Endothelial cell of umbilical vein (primary cell): ENCODE results near the gene ABHD18. TPM values are rescaled to one million over a fixed set of nuclear protein-coding genes. Genes with fewer than 3 reads are reported as not detected.
"Not testable (repeated sequence)": the region's sequence is repeated elsewhere in the genome, so short reads cannot be mapped to it uniquely, and the experiment has no call there.

Experiments used
- BruUV-seq: library from RNA; stranded (reverse); fragments of 400-500 nt; replicated peaks from 2 replicates; lab custom pipeline; 2021; lab: Mats Ljungman, UMichigan
- CTCF ChIA-PET: fragments of 300-600, 350-600 bp; sonication (Branson Sonifier 250); formaldehyde crosslinking; loops from one replicate; lab custom pipeline; 2021; ENCODE audit warnings: antibody characterized with exemption, inconsistent platforms; lab: Charles Lee
- POLR2A ChIA-PET: fragments of 300-600, 350-600 bp; sonication (Branson Sonifier 250); formaldehyde crosslinking; loops from one replicate; lab custom pipeline; 2021; ENCODE audit warnings: antibody characterized with exemption, inconsistent platforms; lab: Charles Lee
- DNase-seq: peaks from one replicate; pipeline ENCODE4 v3.0.0-alpha.2; 2011; ENCODE audit warnings: low read depth, low spot score
- FAIRE-seq: peaks from 2 replicates; lab custom pipeline; 2011; peaks lifted over from hg19 to GRCh38; lab: Jason Lieb, UNC
- H2AFZ ChIP-seq: 2 replicates; pipeline ENCODE4 v1.6.0; 2012; ENCODE audit warnings: low read depth, low read length, control low read depth, inconsistent platforms
- H3K27ac ChIP-seq: 2 replicates; pipeline ENCODE4 v1.5.1; 2011; ENCODE audit warnings: low read depth, mild to moderate bottlenecking, control low read depth, low read length, moderate library complexity; ENCODE audit not compliant: insufficient read depth
- H3K27me3 ChIP-seq, 2 experiments: 2 replicates each; pipeline versions ENCODE4 v1.6.0 to v1.6.1; 2011; ENCODE audit warnings: low read length in 2 of 2, mixed read lengths in 1 of 2; ENCODE audit not compliant: control insufficient read depth in 2 of 2, insufficient read depth in 2 of 2
- H3K36me3 ChIP-seq, 2 experiments: 2 replicates in 1 of 2; 3 replicates in 1 of 2; pipeline ENCODE4 v1.5.1; 2011; ENCODE audit warnings: low read length in 2 of 2, mild to moderate bottlenecking in 1 of 2, moderate library complexity in 1 of 2; ENCODE audit not compliant: control insufficient read depth in 2 of 2, insufficient read depth in 2 of 2; ENCODE audit errors: extremely low read depth in 1 of 2
- H3K4me1 ChIP-seq: 3 replicates; pipeline ENCODE4 v1.5.1; 2011; ENCODE audit warnings: mild to moderate bottlenecking, low read length; ENCODE audit not compliant: control insufficient read depth, insufficient read depth; ENCODE audit errors: extremely low read depth
- H3K4me2 ChIP-seq: 2 replicates; pipeline ENCODE4 v1.6.1; 2011; ENCODE audit warnings: low read length, control low read depth, mixed read lengths; ENCODE audit not compliant: insufficient read depth
- H3K4me3 ChIP-seq, 3 experiments: fragments of 200-600 bp in 1 of 3; sonication (generic), shearing (Covaris generic) in 1 of 3; replicated peaks in 1 of 3; 2 replicates each; pipeline ENCODE4 v1.5.1; 2011 to 2016; ENCODE audit warnings: control low read depth in 3 of 3, low read length in 3 of 3, mild to moderate bottlenecking in 2 of 3, inconsistent platforms in 1 of 3, low read depth in 1 of 3, moderate library complexity in 1 of 3; ENCODE audit not compliant: insufficient read depth in 1 of 3
- H3K79me2 ChIP-seq: 2 replicates; pipeline ENCODE4 v1.6.0; 2012; ENCODE audit warnings: low read length, inconsistent platforms; ENCODE audit not compliant: control insufficient read depth, insufficient read depth
- H3K9ac ChIP-seq: replicated peaks from 2 replicates; pipeline ENCODE3; 2011; ENCODE audit warnings: low read length, control low read depth; ENCODE audit not compliant: insufficient read depth; ENCODE audit errors: extremely low read depth
- H3K9me1 ChIP-seq: replicated peaks from 3 replicates; pipeline ENCODE4 v1.6.0; 2011; ENCODE audit warnings: mild to moderate bottlenecking, low read length; ENCODE audit not compliant: control insufficient read depth, insufficient read depth; ENCODE audit errors: extremely low read depth
- H3K9me3 ChIP-seq: replicated peaks from 2 replicates; pipeline ENCODE4 v1.5.1; 2012; ENCODE audit warnings: low read length, inconsistent platforms; ENCODE audit not compliant: control insufficient read depth, insufficient read depth
- H4K20me1 ChIP-seq: replicated peaks from 2 replicates; pipeline ENCODE3; 2011; ENCODE audit warnings: mild to moderate bottlenecking, low read length; ENCODE audit not compliant: control insufficient read depth, insufficient read depth; ENCODE audit errors: extremely low read depth
- dilution Hi-C: fragments of 300-500 bp; cut with MboI; formaldehyde crosslinking; loops from one replicate; pipeline ENCODE4 v1.15.0; 2019; ENCODE audit warnings: low sequenced_read_pairs; ENCODE audit not compliant: extremely low pct_ligation_motif_present
- intact Hi-C: fragments of 100-400 bp; cut with micrococcal nuclease; formaldehyde crosslinking; loops from one replicate; pipeline ENCODE4 v1.10.0; 2022
- polyA plus RNA-seq, 4 experiments: library from polyadenylated mRNA; depleted of rRNA in 3 of 4; stranded (reverse) in 3 of 4; unstranded in 1 of 4; fragments of >200 nt; gene quantifications; 2 replicates each; pipeline versions ENCODE4 v1.2.1 to v1.2.3, GENCODE V29; 2011 to 2012; ENCODE audit warnings: missing spikeins in 1 of 4
- total RNA-seq: library from RNA; stranded (reverse); gene quantifications from 2 replicates; pipeline ENCODE4 v1.2.3, GENCODE V29; 2021

ABHD18 gene
- total and polyA plus RNA-seq, 2 donors (not counting 3 experiments of a cell fraction or from before 2014, with no cell fraction given), result 2.4 to 9.1 TPM

- POLR2A ChIA-PET, H3K4me3 ChIP-seq, H4K20me1 ChIP-seq, H3K79me2 ChIP-seq, H2AFZ ChIP-seq, BruUV-seq, H3K4me1 ChIP-seq, intact Hi-C loops, H3K9ac ChIP-seq, H3K27ac ChIP-seq, dilution Hi-C loops, FAIRE-seq, H3K9me3 ChIP-seq, DNase-seq, H3K4me2 ChIP-seq, H3K36me3 ChIP-seq, H3K27me3 ChIP-seq, H3K9me1 ChIP-seq: not testable (repeated sequence)
- CTCF ChIA-PET, result interaction anchor here (0.7 to 1.7 kb wide), 6 partner anchors 8 to 445 kb away, joined by 3 to 4 read pairs (median 3); partner anchors contain the start of gene MFSD8
Observed at GRCh38 chr4:128051229-128051628, 86.0 kb downstream of the ABHD18 start.

- FAIRE-seq, H3K9ac ChIP-seq, DNase-seq, H3K9me3 ChIP-seq, BruUV-seq, H2AFZ ChIP-seq, H3K4me1 ChIP-seq, intact Hi-C loops, H3K27me3 ChIP-seq, H3K4me3 ChIP-seq, H3K27ac ChIP-seq, H3K36me3 ChIP-seq, CTCF ChIA-PET, dilution Hi-C loops, H3K79me2 ChIP-seq, POLR2A ChIA-PET, H3K4me2 ChIP-seq, H3K9me1 ChIP-seq, H4K20me1 ChIP-seq: not testable (repeated sequence)
Observed at GRCh38 chr4:128054907-128055306, 89.7 kb downstream of the ABHD18 start.

GRCh38 chr4:128055441-128056206 lies 90.4 kb downstream of the ABHD18 start:
- H3K36me3 ChIP-seq, H4K20me1 ChIP-seq, FAIRE-seq, dilution Hi-C loops, H3K4me3 ChIP-seq, H3K27me3 ChIP-seq, CTCF ChIA-PET, H3K79me2 ChIP-seq, H3K9ac ChIP-seq, H2AFZ ChIP-seq, POLR2A ChIA-PET, H3K9me1 ChIP-seq, BruUV-seq, DNase-seq, H3K4me1 ChIP-seq, H3K27ac ChIP-seq, H3K4me2 ChIP-seq, H3K9me3 ChIP-seq, intact Hi-C loops: not testable (repeated sequence)
